Activated T-helper 17 cell treated with anti-CD3 and anti-CD28 coated beads, Interleukin-2, amount 50 U/mL, for 72 hours (primary cell): ENCODE data around the gene CLDN9. TPM values are rescaled to one million over a fixed set of nuclear protein-coding genes. Genes with fewer than 3 reads are reported as not detected.

Experiments
- ATAC-seq: fragments of 150-1000 bp; cut with Tn5 transposase; replicated peaks from 2 replicates; pipeline ENCODE4 v1.10.0; 2021; ENCODE audit warnings: mild to moderate bottlenecking, moderate library complexity
- H3K27ac Mint-ChIP-seq: one replicate; pipeline ENCODE4 v1.8.0; 2022; ENCODE audit warnings: mixed read lengths
- H3K27me3 Mint-ChIP-seq: one replicate; pipeline ENCODE4 v1.8.0; 2022; ENCODE audit warnings: mixed read lengths
- H3K36me3 Mint-ChIP-seq: one replicate; pipeline ENCODE4 v1.8.0; 2022; ENCODE audit warnings: low read depth, mild to moderate bottlenecking, mixed read lengths
- H3K4me1 Mint-ChIP-seq: one replicate; pipeline ENCODE4 v1.8.0; 2022; ENCODE audit warnings: mixed read lengths
- H3K4me3 Mint-ChIP-seq: one replicate; pipeline ENCODE4 v1.8.0; 2022; ENCODE audit warnings: mild to moderate bottlenecking, mixed read lengths
- H3K9me3 Mint-ChIP-seq: one replicate; pipeline ENCODE4 v1.8.0; 2022; ENCODE audit warnings: mixed read lengths
- total RNA-seq, 2 donors: library from RNA; stranded (reverse); gene quantifications; one replicate each; pipeline ENCODE4 v1.2.3, GENCODE V29; 2022

Gene CLDN9
- total RNA-seq, 2 donors from 2014 or later, result 0.15 TPM; not detected in 1

GRCh38 chr16:3001316-3001715 lies 11.4 kb upstream of the CLDN9 start:
- Mint-ChIP-seq H3K36me3 (no peaks in the 10 kb centered on the region), H3K27ac (no peak overlapping the region), H3K4me1 (no peaks in the 10 kb centered on the region), H3K4me3 (no peak overlapping the region), H3K27me3 (peaks cover 3% of the 10 kb centered on the region), H3K9me3 (no peaks in the 10 kb centered on the region)
- no peak for ATAC-seq

- peak; percentile 100 for ATAC-seq
- Mint-ChIP-seq H3K4me3 (peak overlapping the region; percentile 39), H3K27me3 (peaks cover 6% of the 10 kb centered on the region), H3K27ac (no peak overlapping the region), H3K9me3 (no peaks in the 10 kb centered on the region), H3K36me3 (no peaks in the 10 kb centered on the region), H3K4me1 (peaks cover 10% of the 10 kb centered on the region)
Observed at GRCh38 chr16:3003582-3004270, 9.0 kb upstream of the CLDN9 start.

GRCh38 chr16:3004319-3004718 lies 8.4 kb upstream of the CLDN9 start:
- peak overlapping the region; percentile 39 for H3K4me3 Mint-ChIP-seq
- peak; percentile 11 for ATAC-seq

GRCh38 chr16:3004781-3005284 lies 7.9 kb upstream of the CLDN9 start:
- no peaks in the 10 kb centered on the region for H3K36me3 Mint-ChIP-seq
- H3K27ac Mint-ChIP-seq, result no peak overlapping the region
- H3K27me3 Mint-ChIP-seq, result peaks cover 6% of the 10 kb centered on the region
- no peak for ATAC-seq
- no peaks in the 10 kb centered on the region for H3K9me3 Mint-ChIP-seq
- peaks cover 10% of the 10 kb centered on the region for H3K4me1 Mint-ChIP-seq
- peak overlapping the region; percentile 52 for H3K4me3 Mint-ChIP-seq

More at GRCh38 chr16:3004319-3004718, 8.4 kb upstream of the CLDN9 start:
- peaks cover 6% of the 10 kb centered on the region for H3K27me3 Mint-ChIP-seq
- peaks cover 10% of the 10 kb centered on the region for H3K4me1 Mint-ChIP-seq
- H3K36me3 Mint-ChIP-seq, result no peaks in the 10 kb centered on the region
- no peaks in the 10 kb centered on the region for H3K9me3 Mint-ChIP-seq
- H3K27ac Mint-ChIP-seq, result no peak overlapping the region

GRCh38 chr16:3007059-3007956 lies 5.4 kb upstream of the CLDN9 start:
- no peaks in the 10 kb centered on the region for H3K9me3 Mint-ChIP-seq
- no peak for ATAC-seq
- H3K4me3 Mint-ChIP-seq, result peak overlapping the region; percentile 42
- H3K4me1 Mint-ChIP-seq, result peaks cover 10% of the 10 kb centered on the region
- H3K27me3 Mint-ChIP-seq, result peaks cover 3% of the 10 kb centered on the region
- peak overlapping the region; percentile 69 for H3K27ac Mint-ChIP-seq
- no peaks in the 10 kb centered on the region for H3K36me3 Mint-ChIP-seq

- Mint-ChIP-seq H3K36me3 (no peaks in the 10 kb centered on the region), H3K9me3 (no peaks in the 10 kb centered on the region), H3K27me3 (peaks cover 3% of the 10 kb centered on the region), H3K4me3 (peak overlapping the region; percentile 42), H3K4me1 (peaks cover 10% of the 10 kb centered on the region), H3K27ac (peak overlapping the region; percentile 69)
- no peak for ATAC-seq
Observed at GRCh38 chr16:3007957-3008689, 4.6 kb upstream of the CLDN9 start.

- ATAC-seq, result no peak
- peak overlapping the region; percentile 42 for H3K4me3 Mint-ChIP-seq
- no peak overlapping the region for H3K27ac Mint-ChIP-seq
- peaks cover 10% of the 10 kb centered on the region for H3K4me1 Mint-ChIP-seq
- H3K27me3 Mint-ChIP-seq, result peaks cover 3% of the 10 kb centered on the region
- H3K36me3 Mint-ChIP-seq, result no peaks in the 10 kb centered on the region
- no peaks in the 10 kb centered on the region for H3K9me3 Mint-ChIP-seq
Observed at GRCh38 chr16:3008690-3009037, 4.1 kb upstream of the CLDN9 start.

- ATAC-seq, result no peak
Observed at GRCh38 chr16:3009568-3010390, 2.9 kb upstream of the CLDN9 start.

GRCh38 chr16:3010510-3010909 lies 2.2 kb upstream of the CLDN9 start:
- no peaks in the 10 kb centered on the region for H3K9me3 Mint-ChIP-seq
- H3K27ac Mint-ChIP-seq, result no peak overlapping the region
- H3K27me3 Mint-ChIP-seq, result peaks cover 6% of the 10 kb centered on the region
- H3K4me3 Mint-ChIP-seq, result no peak overlapping the region
- H3K36me3 Mint-ChIP-seq, result no peaks in the 10 kb centered on the region
- peaks cover 10% of the 10 kb centered on the region for H3K4me1 Mint-ChIP-seq
- no peak for ATAC-seq

More at GRCh38 chr16:3009568-3010390, 2.9 kb upstream of the CLDN9 start:
- H3K27me3 Mint-ChIP-seq, result peaks cover 6% of the 10 kb centered on the region
- peaks cover 10% of the 10 kb centered on the region for H3K4me1 Mint-ChIP-seq
- H3K4me3 Mint-ChIP-seq, result no peak overlapping the region
- no peaks in the 10 kb centered on the region for H3K9me3 Mint-ChIP-seq
- no peak overlapping the region for H3K27ac Mint-ChIP-seq
- no peaks in the 10 kb centered on the region for H3K36me3 Mint-ChIP-seq

- Mint-ChIP-seq H3K9me3 (no peaks in the 10 kb centered on the region), H3K4me1 (peaks cover 6% of the 10 kb centered on the region), H3K27ac (no peak overlapping the region), H3K36me3 (no peaks in the 10 kb centered on the region), H3K27me3 (peaks cover 3% of the 10 kb centered on the region), H3K4me3 (no peak overlapping the region)
- no peak for ATAC-seq
Observed at GRCh38 chr16:3012246-3012645, 477 bp upstream of the CLDN9 start.

GRCh38 chr16:3013491-3013951 lies 798 bp downstream of the CLDN9 start:
- no peak overlapping the region for H3K27ac Mint-ChIP-seq
- ATAC-seq, result no peak
- H3K9me3 Mint-ChIP-seq, result no peaks in the 10 kb centered on the region
- H3K36me3 Mint-ChIP-seq, result no peaks in the 10 kb centered on the region
- no peaks in the 10 kb centered on the region for H3K4me1 Mint-ChIP-seq
- H3K27me3 Mint-ChIP-seq, result peaks cover 3% of the 10 kb centered on the region
- no peak overlapping the region for H3K4me3 Mint-ChIP-seq

GRCh38 chr16:3013998-3014690 lies 1.4 kb downstream of the CLDN9 start:
- Mint-ChIP-seq H3K4me3 (no peak overlapping the region), H3K4me1 (no peaks in the 10 kb centered on the region), H3K27ac (no peak overlapping the region), H3K9me3 (no peaks in the 10 kb centered on the region), H3K27me3 (peaks cover 3% of the 10 kb centered on the region), H3K36me3 (no peaks in the 10 kb centered on the region)
- ATAC-seq, result no peak

GRCh38 chr16:3014971-3015370 lies 2.2 kb downstream of the CLDN9 start:
- Mint-ChIP-seq H3K36me3 (no peaks in the 10 kb centered on the region), H3K4me1 (no peaks in the 10 kb centered on the region), H3K4me3 (no peak overlapping the region), H3K27ac (no peak overlapping the region), H3K9me3 (no peaks in the 10 kb centered on the region), H3K27me3 (peaks cover 3% of the 10 kb centered on the region)
- no peak for ATAC-seq
